GM21529 (cell line): Measurements from ENCODE around the gene RUNDC3A.

ENCODE experiments used
- ATAC-seq: cut with Tn5 transposase; IDR thresholded peaks from one replicate; pipeline ENCODE4 v1.9.1; 2021; ENCODE audit not compliant: unreplicated experiment

RUNDC3A gene

GRCh38 chr17:44308320-44308818 is at the start of gene RUNDC3A:
RUNDC3A (plus strand) TSS chr17:44308601; CDS start chr17:44308833, 232 bp downstream.
- no peak for ATAC-seq

GRCh38 chr17:44258811-44259351 is 49.5 kb upstream of the RUNDC3A start:
- no peak for ATAC-seq

DNA sequence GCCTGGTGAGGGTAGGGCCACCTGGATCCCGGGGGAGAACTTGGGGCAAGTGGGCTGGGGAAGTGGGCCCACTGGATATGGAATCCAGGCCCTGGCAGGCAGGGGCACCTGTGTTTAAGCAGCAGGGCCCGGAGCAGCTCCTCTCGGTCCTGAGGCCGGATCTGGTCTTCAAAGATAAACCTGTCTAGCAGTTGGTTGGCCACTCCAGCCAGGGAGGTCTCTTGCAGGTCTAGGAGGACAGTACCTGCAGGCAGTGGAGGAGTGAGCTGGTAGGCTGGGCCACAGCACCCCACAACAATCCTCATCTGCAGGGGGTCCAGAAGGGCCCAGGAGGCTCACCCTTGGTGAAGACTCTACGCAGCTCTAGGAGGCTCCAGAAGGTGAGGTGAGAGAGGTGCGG is 48.1 kb upstream of the RUNDC3A start:
- ATAC-seq: no peak

DNA sequence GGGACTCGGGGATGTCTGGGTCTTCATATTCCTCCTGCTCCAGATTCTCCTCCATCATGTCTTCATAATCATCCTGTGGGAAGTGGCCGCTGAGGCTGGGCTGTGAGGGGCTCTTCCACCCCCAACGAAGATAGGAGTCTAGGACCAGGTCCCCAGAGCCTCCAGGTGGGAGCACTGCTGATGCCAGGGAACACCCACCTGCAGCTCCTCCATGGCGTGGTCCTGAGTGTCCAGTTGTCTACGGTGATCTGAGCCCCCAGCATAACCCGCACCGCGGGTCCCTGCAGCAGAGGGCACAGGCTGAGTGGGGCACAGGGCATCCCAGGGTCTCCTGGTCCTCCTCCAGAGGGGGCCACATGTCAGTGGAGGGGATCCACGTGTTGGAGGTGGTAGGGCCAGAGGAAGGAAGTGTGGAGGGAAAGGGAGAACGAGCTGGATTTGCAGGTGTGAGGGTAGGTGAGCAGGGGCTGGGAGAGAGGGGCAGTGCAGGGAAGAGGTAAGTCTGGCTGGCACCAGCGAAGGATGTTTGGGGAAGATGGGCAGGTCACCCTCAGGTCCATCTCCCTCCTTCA is 45.7 kb upstream of the RUNDC3A start:
- ATAC-seq: no peak

- no peak for ATAC-seq
Observed at GRCh38 chr17:44263345-44263902, 45.0 kb upstream of the RUNDC3A start.

GRCh38 chr17:44266402-44267164 is 41.8 kb upstream of the RUNDC3A start:
- no peak for ATAC-seq

DNA sequence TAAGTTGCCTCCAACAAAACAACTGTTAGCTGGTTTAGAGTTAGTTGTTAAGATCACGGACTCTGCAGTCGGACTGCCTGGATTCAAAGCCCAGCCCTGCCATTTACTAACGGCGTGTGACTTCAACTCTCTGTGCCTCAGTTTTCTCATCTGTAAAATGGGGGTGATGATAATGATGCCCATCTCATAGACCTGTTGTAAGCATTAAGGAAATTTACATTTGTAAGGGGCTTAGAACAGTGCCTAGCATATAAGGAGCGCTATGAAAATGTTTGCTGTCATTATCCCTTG is 41.3 kb upstream of the RUNDC3A start:
- no peak for ATAC-seq

GRCh38 chr17:44267818-44268490 is 40.4 kb upstream of the RUNDC3A start, which contains the start of gene SLC4A1:
SLC4A1 (minus strand) TSS chr17:44268135; CDS start chr17:44262866, 5,269 bp downstream.
- no peak for ATAC-seq

GRCh38 chr17:44268709-44269534 is 39.5 kb upstream of the RUNDC3A start:
- ATAC-seq: no peak

- no peak for ATAC-seq
Observed at GRCh38 chr17:44269535-44270240, 38.7 kb upstream of the RUNDC3A start.

GRCh38 chr17:44272321-44272951 is 36.0 kb upstream of the RUNDC3A start:
- ATAC-seq: no peak

GRCh38 chr17:44272954-44273353 is 35.4 kb upstream of the RUNDC3A start:
- no peak for ATAC-seq

DNA sequence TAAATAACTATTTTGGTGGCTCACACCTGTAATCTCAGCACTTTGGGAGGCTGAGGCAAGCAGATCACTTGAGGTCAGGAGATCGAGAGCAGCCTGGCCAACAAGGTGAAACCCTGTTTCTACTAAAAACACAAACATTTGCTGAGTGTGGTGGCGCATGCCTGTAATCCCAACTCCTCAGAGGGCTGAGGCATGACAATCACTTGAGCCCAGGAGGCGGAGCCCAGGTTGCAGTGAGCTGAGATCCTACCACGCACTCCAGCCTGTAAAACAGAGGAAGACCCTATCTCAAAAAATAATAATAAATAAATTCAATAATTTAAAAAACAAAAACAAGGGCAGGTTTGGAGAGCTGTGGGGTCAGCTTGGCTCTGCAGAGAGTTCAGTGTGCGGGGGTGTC is 34.8 kb upstream of the RUNDC3A start:
- ATAC-seq: no peak

DNA sequence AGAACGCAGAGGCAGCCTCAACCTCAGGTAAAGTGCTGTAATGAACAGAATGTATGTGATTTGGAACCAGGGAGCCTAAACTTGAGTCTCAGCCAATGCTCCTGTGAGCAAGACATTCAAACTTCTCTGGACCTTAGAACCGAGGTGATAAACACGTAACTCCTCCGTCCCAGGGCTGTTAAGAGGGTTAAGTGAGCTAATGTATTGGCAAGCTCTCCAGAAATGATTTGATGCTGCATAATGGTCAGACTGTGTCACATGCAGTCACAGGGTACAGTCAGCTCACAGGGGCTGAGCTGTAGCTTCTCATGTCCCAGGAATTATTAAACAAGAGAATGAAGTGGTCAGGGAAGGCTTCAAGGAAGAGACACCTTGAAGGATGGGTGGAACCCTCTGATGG is 30.4 kb upstream of the RUNDC3A start:
- ATAC-seq: no peak

- no peak for ATAC-seq
Observed at GRCh38 chr17:44279346-44279665, 29.1 kb upstream of the RUNDC3A start.

GRCh38 chr17:44279666-44280391 is 28.6 kb upstream of the RUNDC3A start:
- peak; percentile 94 for ATAC-seq

- no peak for ATAC-seq
Observed at GRCh38 chr17:44280392-44280937, 27.9 kb upstream of the RUNDC3A start.

DNA sequence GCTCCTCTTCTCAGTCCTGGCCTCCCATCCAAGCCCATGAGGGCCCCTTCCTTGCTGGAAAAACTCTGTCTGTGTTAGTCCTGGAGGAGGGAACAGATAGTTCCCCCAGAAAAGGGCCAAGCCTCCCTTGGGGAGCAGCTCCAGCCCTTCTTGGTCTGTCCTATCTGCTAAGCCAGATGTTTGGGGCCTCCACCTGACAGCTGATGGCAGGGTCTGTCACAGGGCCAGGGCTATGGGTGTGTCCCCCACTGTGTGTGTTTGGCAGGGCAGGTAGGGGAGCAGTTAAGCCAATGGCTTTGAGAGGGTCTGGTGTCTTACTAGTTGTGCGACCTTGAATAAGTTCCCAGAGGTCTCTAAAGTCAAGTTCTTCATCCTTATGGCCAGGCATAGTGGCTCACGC is 26.8 kb upstream of the RUNDC3A start:
- no peak for ATAC-seq

- no peak for ATAC-seq
Observed at GRCh38 chr17:44282264-44282663, 26.1 kb upstream of the RUNDC3A start.
